NOMO-1 treated with DMSO at 0.1 percent for 48 hours (cell line): ENCODE results near the gene CYP3A5.
"Not testable (repeated sequence)": the region's sequence is repeated elsewhere in the genome, so short reads cannot be mapped to it uniquely, and the experiment has no call there.

Experiments
- DNase-seq: peaks from one replicate; lab custom pipeline; 2025; ENCODE audit not compliant: unreplicated experiment; lab: John Stamatoyannopoulos, UW

CYP3A5 gene

DNA sequence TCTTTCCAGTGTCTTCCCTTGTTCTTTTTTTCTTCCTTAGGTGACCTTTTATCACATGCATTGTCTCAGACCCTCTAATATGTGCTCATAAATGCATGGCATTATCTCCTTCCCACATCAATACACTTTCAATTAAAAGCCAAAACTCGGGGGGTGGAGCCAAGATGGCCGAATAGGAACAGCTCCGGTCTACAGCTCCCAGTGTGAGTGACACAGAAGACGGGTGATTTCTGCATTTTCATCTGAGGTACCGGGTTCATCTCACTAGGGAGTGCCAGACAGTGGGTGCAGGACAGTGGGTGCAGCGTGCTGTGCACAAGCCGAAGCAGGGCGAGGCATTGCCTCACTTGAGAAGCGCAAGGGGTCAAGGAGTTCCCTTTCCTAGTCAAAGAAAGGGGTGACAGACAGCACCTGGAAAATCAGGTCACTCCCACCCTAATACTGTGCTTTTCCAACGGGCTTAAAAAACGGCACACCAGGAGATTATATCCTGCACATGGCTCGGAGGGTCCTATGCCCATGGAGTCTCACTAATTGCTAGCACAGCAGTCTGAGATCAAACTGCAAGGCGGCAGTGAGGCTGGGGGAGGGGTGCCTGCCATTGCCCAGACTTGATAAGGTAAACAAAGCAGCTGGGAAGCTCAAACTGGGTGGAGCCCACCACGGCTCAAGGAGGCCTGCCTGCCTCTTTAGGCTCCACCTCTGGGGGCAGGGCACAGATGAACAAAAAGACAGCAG, 6.2 kb upstream of the CYP3A5 start:
- DNase-seq, result not testable (repeated sequence)

DNA sequence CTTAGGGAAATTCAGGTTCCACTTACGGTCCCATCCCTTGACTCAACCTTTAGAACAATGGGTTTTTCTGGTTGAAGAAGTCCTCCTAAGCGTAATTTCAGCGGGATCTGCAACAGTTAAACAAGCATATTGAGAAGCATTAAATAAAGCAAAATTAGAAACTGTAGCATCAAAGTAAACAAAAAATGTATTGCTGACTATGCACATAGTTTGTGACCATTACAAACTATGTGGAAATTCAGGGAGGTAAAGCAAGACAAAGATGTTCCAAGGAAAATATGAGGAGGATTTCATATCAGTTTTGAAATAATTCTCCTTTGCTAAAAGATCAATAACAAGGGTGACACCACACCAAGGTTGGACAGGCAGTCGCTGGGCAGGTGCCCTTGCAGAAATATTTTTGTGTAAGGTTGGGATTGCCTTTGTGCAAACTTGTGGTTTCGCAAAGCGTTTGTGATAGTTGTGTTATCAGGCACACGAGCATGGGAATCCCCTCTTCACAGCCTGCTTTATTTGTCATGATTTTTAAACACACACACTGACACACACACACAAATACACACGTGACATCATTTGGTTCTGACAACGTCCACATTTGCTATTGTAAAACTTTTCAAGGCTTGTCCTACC, 5.4 kb upstream of the CYP3A5 start:
- DNase-seq, result no peak

DNA sequence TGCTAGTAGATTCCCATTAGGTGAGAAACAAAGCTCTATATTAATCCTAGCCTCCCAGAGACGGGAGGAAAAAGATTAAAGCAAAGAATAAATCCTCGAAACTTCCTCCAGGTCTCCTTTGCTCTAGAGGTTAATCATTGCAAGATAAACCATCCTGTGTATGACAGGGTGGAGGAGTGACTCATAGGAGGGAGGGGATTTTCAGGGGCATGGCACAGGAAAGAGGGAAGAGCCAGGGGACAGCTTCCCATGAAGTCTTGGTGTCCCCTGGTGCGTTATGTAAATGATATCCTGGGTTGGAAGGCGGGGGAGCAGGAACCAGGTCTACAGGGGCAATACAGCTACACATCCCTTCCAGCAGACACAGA, 780 bp downstream of the CYP3A5 start:
- DNase-seq, result no peak

DNA sequence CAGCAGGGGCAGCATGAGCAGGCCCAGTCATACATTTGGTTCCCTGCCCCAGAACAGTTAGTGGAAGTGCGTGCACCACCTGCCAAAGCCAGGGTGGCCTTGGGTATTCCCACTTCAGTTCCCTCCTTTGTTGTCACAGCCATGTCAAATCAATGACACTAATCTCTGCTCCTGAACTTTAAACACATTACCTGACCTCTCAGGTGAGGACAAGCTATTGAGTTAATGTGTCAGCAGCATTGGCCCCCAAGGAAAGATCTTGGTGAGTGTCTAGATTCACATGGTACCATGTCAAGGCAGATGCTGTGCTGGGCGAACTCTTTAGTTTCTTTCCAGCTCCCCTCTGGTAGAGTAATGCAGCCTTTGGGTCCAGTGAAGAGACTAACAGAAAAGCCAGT, 2.1 kb downstream of the CYP3A5 start:
- DNase-seq, result no peak

DNA sequence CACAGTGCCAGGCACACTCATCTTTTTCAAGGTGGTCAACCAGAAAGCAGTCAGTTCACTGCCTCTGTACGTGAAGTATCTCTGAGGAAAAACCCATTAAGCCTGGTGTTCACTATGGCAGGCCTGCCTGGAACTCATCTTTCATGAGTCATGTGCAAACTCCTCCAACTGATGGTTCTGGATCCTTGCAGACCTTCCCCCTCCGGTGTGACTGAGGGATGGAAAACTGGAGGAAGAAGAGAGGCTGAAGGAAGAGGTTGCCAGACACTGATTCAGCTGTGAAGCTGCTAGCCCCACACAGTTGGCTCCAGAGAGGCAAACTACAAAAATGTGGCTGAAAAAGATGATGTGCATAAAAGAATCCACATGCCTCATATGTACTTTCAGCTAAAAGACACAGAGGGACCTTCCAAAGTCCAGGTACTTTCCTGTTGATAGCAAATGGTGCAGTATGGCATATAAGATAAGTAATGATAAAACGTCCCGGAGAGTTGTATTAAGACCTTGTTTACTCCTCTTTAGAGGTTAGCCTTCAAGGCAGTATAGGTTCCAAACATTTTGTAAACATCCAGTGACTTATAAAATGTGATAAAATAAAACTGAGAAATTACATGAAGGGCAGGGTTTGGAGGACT, 2.7 kb downstream of the CYP3A5 start:
- DNase-seq, result no peak

DNA sequence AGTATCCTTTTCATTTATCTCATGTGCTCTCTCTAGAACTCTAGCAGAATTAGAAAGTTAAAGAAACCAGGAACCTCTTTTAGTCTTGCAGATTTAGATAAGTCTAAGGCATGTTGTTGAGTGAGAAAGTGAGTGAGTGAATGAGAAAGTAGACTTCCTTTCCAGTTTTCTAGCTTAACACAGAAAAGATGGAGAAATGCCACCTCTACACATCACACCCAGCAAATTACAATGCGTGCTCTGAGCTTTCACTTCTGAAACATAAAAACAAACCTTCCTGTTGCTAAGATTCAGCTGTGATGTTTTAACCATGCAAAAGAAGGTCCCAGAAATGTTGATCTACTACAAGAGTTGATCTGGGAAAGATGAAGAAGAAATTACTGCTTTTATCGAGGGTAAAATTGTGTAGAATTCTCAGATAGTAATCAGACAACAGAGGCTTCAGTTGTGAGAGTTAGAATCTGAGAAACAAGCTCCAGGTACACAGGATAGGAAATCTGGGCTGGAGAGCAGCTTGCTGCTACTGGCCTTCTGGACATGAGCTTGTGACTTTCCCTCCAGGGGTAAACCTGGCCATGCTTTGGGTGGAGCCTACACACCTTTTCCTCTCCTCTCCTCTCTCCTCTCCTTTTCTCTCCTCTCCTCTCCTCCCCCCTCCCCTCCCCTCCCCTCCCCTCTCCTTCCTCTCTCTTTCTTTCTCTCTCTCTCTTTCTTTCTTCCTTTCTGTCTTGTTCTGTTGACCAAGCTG, 4.6 kb downstream of the CYP3A5 start:
- DNase-seq, result no peak

DNA sequence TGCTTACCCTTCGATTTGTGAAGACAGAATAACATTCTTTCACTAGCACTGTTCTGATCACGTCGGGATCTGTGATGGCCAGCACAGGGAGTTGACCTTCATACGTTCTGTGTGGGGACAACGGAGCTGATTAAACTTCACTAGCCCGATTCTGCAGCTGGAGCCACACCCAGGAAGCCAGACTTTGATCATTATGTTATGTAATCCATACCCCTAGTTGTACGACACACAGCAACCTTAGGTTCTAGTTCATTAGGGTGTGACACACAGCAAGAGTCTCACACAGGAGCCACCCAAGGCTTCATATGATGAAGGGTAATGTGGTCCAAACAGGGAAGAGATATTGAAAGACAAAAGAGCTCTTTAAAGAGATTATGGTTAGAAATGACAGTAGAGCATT, 7.2 kb downstream of the CYP3A5 start:
- no peak for DNase-seq

DNA sequence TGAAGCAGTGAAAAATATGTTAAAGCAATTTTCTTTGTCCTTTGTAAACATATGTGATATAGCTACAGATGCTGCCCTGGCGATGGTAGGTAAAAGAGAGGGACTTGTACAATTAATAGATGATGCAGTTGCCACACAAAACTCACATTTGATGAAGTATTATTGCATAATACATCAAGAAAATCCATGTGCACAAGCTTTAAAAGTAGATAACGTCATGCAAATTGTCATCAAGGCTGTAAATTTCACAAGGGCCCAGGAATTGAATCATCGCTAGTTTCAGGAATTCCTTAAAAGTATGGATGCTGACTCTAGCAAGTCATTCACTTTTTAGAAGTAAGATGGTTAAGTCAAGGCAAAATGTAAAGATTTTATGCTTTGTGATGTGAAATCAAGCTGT, 10.0 kb downstream of the CYP3A5 start:
- no peak for DNase-seq

DNA sequence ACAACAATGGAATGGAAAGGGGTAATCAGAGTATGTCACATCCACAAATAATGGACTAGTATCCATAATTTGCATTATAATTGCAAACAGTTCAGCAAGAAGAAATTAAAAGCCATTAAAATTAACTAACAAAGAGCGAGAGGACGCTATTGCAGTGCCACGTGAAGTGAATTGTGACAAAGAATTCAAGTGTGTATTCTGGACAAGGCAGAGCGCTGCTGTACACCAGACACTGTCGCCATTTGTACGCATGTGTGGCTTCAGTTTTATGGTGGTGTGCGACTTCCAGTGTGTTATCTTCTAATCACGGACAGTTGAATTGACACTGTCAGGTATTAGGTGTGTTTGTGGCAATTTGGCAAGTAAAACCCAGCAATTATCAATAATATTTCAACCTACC, 11.3 kb downstream of the CYP3A5 start:
- DNase-seq, result no peak

DNA sequence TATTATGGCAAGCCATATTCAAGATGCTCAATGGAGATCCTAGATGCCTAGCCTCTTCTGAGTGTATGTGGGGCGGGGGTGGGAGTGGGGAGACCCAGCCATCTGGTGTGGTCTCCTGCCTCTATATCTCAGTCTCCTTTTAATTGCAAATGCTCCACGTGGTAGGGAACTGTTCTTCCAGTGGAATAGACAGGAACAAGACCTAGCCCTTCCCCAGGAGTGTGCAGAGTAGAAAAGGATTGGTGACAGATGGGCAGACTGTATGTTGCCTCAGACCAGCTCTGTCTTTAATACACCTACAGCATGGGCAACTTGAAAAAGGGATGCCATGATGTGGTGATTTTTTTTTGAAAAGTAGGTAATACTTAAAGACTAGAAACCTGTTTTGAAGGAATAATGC, 12.6 kb downstream of the CYP3A5 start:
- DNase-seq, result no peak

DNA sequence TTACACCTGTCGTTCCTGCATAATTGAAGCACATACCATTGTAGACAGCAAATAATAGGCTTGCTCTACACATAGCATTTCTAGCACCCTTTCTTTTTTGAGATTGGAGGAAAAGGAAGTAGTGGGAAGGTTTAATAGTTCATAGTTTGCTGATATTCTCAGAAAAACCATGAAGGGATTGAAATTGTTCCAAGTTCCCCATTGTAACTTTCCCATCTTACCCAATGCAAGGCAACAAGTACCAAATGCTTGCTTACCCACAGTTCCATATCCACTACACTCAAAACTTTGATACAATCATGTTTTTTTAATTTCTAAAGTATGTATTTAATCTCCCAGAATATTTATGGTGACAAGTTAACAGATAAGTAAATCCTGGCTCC, 13.8 kb downstream of the CYP3A5 start:
- no peak for DNase-seq

DNA sequence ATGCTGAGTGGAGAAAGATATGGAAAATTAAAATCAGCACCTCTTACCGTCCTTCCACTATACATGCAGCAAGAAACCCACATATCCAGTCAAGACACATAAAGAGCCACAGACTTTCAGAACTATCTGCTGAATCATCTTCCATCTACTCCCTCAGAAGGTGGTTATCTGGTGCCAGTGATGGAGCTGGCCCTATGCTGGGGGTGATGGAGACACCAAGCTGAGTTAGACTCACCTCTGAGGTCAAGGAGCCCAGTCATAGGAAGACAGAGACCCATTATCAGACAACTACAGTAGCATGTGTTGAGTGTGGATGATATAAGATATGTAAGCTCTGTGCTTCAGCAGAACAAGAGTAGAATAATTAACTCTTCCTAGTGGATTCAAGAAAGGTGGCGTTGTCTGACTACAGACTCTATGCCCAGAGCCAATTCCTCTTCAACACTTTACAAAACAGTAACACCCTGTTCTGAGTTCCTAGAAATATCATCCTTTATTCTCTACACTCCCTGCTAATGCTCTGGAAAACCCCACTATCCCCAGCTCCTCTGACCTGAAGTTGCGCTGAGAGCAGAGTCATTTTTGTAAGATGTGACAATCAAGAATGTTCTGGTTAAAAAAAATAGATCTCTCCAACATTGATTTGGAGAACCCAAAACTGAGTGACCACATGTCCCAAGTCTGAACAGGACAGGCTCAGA, 14.3 kb downstream of the CYP3A5 start:
- DNase-seq, result no peak

DNA sequence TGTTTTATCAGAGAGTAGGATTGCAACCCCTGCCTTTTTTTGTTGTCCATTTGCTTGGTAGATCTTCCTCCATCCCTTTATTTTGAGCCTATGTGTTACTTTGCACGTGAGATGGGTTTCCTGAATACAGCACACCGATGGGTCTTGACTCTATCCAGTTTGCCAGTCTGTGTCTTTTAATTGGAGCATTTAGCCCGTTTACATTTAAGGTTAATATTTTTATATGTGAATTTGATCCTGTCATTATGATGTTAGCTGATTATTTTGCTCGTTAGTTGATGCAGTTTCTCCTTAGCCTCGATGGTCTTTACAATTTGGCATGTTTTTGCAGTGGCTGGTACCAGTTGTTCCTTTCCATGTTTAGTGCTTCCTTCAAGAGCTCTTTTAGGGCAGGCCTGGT, 21.9 kb downstream of the CYP3A5 start:
- not testable (repeated sequence) for DNase-seq

DNA sequence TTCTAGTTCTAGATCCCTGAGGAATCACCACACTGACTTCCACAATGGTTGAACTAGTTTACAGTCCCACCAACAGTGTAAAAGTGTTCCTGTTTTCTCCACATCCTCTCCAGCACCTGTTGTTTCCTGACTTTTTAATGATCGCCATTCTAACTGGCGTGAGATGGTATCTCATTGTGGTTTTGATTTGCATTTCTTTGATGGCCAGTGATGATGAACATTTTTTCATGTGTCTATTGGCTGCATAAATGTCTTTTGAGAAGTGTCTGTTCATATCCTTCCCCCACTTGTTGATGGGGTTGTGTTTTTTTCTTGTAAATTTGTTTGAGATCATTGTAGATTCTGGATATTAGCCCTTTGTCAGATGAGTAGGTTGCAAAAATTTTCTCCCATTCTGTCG, 25.2 kb downstream of the CYP3A5 start:
- DNase-seq, result not testable (repeated sequence)

DNA sequence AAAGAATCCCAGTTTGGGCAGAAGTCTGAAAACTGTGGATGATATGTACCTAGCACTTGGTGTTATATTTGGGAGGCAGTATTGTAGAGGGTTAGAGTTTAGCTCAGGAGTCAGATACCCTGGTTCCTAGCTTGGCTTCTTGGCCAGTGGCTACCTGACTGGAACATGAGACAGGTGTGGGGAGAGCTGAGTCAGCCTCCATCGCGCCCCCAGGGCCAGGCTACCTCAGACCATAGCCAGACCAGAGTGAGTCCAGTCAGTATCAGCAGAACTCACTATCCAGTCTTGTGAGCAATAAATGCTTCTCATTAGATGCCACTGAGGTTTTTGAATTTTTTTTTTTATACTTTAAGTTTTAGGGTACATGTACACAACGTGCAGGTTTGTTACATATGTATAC, 26.0 kb downstream of the CYP3A5 start:
- no peak for DNase-seq

DNA sequence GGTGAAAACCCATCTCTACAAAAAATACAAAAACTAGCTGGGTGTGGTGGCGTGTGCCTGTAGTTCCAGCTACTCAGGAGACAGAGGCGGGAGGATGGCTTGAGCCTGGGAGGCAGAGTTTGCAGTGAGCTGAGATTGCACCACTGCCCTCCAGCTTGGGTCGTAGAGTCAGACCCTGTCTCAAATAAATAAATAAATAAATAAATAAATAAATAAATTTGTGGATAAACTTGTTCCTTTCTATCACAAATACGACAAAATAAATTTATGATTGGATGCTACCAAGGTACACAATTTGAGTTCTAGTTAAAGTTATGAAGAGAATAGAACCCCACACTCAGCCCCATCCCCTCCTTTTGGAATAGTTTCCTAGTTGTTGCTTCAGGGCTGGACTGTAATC, 26.5 kb downstream of the CYP3A5 start:
- not testable (repeated sequence) for DNase-seq

DNA sequence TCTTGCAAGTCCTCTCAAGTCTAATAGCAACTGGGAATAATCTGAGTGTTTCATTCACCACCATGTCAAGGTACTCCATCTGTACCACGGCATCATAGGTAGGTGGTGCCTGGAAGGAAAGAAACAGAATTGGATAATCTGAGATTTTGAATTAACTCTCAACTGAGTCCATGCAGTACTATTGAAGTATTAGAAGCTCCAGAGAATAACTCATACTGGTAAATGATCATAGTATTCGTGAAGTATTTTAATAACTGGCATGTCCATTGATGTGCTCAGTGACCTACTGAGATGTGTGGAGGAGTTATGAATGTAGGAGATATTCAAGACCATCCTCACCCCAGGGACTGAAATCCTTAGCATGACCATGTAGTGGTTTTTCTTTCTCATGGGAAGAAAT, 27.1 kb downstream of the CYP3A5 start:
- no peak for DNase-seq

DNA sequence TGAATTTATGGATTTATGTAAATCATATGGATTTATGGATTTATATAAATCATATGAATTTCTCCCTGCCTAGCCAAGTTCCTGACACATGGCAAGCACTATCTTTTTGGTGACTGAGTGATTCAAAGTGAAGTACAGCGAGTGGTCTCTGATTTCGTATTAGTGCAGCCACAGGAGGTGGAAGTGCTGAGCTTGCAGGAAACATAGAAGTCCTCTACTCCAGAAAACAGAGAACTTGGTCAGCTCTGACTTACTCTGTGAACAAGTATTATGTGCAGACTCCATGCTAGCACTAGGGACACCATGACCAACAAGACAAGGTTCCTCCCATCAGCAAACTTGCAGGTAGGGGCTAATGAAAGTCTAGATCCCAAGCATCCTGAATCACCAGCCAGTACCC, 28.5 kb downstream of the CYP3A5 start:
- DNase-seq, result no peak

DNA sequence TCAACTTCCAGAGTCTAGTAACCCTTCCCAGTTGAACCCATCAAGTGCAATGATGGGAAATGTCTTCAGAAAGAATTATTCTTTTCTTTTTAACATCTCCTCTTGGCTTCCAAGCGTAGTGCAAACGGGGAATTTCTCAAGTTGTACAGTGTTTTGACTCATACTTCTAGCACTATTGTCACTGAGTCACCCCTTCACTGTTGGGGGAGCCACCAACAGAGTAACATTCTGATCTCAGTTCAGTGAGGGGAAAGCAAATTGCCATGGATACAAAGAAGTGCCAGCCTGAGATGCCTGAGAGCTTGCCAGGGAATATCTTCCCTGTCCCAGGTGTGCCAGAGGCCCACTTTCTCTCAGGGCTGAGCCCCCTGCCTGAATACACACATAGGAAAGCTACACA, 31.0 kb downstream of the CYP3A5 start:
- no peak for DNase-seq

DNA sequence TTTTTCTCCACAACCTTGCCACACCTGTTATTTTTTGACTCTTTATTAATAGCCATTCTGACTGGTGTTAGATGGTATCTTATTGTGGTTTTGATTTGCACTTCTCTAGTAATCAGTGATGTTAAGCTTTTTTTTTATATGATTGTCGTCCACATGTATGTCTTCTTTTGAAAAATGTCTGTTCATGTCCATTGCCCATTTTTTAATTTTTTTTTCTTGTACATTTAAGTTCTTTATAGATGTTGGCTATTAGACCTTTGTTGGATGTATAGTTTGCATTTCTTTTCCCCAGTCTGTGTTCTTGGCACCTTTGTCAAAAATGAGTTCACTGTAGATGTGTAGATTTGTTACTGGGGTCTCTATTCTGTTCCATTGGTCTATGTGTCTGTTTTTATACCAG, 34.2 kb downstream of the CYP3A5 start:
- no peak for DNase-seq

DNA sequence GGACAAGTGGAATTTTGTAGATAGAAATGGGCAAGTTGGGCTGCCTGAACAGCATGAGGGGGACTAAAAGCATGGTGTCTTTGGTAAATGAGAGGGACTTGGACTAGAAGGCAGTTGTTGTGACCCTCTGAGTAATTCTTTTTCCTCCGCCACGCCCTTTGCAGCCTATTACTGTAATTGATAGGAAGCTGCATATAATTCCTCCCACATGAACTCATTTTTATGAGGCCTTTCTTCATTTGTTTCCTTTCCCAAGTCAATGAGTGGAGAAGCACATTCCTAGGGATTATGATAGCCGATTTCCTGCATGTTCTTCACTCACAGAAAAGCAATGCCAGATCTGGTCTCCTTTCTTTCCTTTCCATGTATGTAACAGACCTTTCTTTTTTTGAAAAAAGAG, 35.4 kb downstream of the CYP3A5 start:
- no peak for DNase-seq
